Transverse colon (tissue), 4 donors: ENCODE results near the gene MYBPC1. TPM values are rescaled to one million over a fixed set of nuclear protein-coding genes. Genes with fewer than 3 reads are reported as not detected.
"Not testable (repeated sequence)": the region's sequence is repeated elsewhere in the genome, so short reads cannot be mapped to it uniquely, and the experiment has no call there.

Source experiments
- DNase-seq: peaks from one replicate; pipeline ENCODE4 v3.0.0-alpha.2; 2019
- H3K27ac ChIP-seq, 4 donors: fragments of 200-600 bp; sonication (generic); 2 replicates each; pipeline ENCODE4 v1.5.1; 2016 to 2018; ENCODE audit warnings: inconsistent platforms in 4 of 4
- H3K27me3 ChIP-seq: fragments of 200-600 bp; sonication (generic); 2 replicates; pipeline ENCODE4 v1.5.1; 2017; ENCODE audit warnings: inconsistent platforms
- H3K36me3 ChIP-seq, 4 donors: fragments of 200-600 bp; sonication (generic); 2 replicates each; pipeline ENCODE4 v1.5.1; 2017 to 2019; ENCODE audit warnings: inconsistent platforms in 4 of 4
- H3K4me1 ChIP-seq, 4 donors: fragments of 200-600 bp; sonication (generic); 2 replicates each; pipeline ENCODE4 v1.5.1; 2017 to 2020; ENCODE audit warnings: inconsistent platforms in 4 of 4
- H3K4me3 ChIP-seq, 4 donors: fragments of 200-600 bp; sonication (generic); 1 replicate in 1 of 4; 2 replicates in 3 of 4; pipeline versions ENCODE4 v1.5.1 to v1.6.1; 2017 to 2019; ENCODE audit warnings: inconsistent platforms in 4 of 4
- H3K9me3 ChIP-seq, 2 donors: fragments of 200-600 bp; sonication (generic); 2 replicates each; pipeline ENCODE4 v1.5.1; 2017 to 2019; ENCODE audit warnings: inconsistent platforms in 2 of 2
- EP300 ChIP-seq: sonication (generic); formaldehyde crosslinking; IDR thresholded peaks from one replicate; pipeline ENCODE4 v1.6.1; 2017; ENCODE audit warnings: antibody characterized with exemption, low read depth
- POLR2A ChIP-seq: fragments of 450-650 bp; IDR thresholded peaks from one replicate; pipeline ENCODE4 v1.6.1; 2016; ENCODE audit warnings: antibody characterized with exemption, mild to moderate bottlenecking, moderate library complexity
- POLR2AphosphoS5 ChIP-seq, 3 donors: sonication (generic); formaldehyde crosslinking; IDR thresholded peaks; one replicate each; pipeline ENCODE4 v1.6.1; 2016; ENCODE audit warnings: antibody characterized with exemption in 3 of 3
- WGBS, 2 donors: methylation state at CpG; one replicate each; pipeline ENCODE4 v1.1.5; 2018; ENCODE audit warnings: low coverage in 1 of 2; 5-methylcytosine and 5-hydroxymethylcytosine counted together
- in situ Hi-C, 4 donors: fragments of 200-750 bp; cut with MboI; loops; one replicate each; pipeline versions ENCODE4 v1.15.0 to v1.15.1; 2017; ENCODE audit warnings: low sequenced_read_pairs in 3 of 4, low pct_ligation_motif_present in 1 of 4, low pct_unique_long_range_greater_than_20kb in 1 of 4
- intact Hi-C: fragments of 100-400 bp; cut with DNase I; formaldehyde crosslinking; loops from one replicate; pipeline ENCODE4 v1.15.1; 2023; ENCODE audit warnings: low total_unique reads
- small RNA-seq, 4 donors: library from RNA; depleted of rRNA; stranded (forward); fragments of <200 nt; gene quantifications; one replicate each; pipeline ENCODE3, GENCODE V24; 2016
- total RNA-seq, 4 donors: library from RNA; depleted of rRNA; stranded (reverse); fragments of >200 nt; gene quantifications; one replicate each; pipeline ENCODE4 v1.1.0, GENCODE V29; 2016
- TF ChIP-seq, protein P1 (sequence below), 5 experiments: fragments of 200-600 bp in 3 of 5; fragments of 450-650 bp in 2 of 5; sonication (generic) in 3 of 5; IDR thresholded peaks; 1 replicate in 2 of 5; 2 replicates in 3 of 5; pipeline ENCODE4 v1.5.1; 2016 to 2017; ENCODE audit warnings: antibody characterized with exemption in 5 of 5, inconsistent platforms in 3 of 5, mild to moderate bottlenecking in 2 of 5, moderate library complexity in 1 of 5

Gene MYBPC1
- total RNA-seq, 4 donors from 2014 or later = 151 to 247 (median 182) TPM; not detected in 1

GRCh38 chr12:101729842-101730241, 135.1 kb downstream of the MYBPC1 start:
- DNase-seq = no peak
- in situ Hi-C loops = no loop called here
- no peaks in the 10 kb centered on the region for H3K4me1 ChIP-seq
- intact Hi-C loops = no loop called here
- TF ChIP-seq EP300 (no peak), POLR2AphosphoS5 (IDR thresholded peaks at IDR 0.05) (no peak), POLR2A (no peak)
- TF ChIP-seq, protein P1, sequence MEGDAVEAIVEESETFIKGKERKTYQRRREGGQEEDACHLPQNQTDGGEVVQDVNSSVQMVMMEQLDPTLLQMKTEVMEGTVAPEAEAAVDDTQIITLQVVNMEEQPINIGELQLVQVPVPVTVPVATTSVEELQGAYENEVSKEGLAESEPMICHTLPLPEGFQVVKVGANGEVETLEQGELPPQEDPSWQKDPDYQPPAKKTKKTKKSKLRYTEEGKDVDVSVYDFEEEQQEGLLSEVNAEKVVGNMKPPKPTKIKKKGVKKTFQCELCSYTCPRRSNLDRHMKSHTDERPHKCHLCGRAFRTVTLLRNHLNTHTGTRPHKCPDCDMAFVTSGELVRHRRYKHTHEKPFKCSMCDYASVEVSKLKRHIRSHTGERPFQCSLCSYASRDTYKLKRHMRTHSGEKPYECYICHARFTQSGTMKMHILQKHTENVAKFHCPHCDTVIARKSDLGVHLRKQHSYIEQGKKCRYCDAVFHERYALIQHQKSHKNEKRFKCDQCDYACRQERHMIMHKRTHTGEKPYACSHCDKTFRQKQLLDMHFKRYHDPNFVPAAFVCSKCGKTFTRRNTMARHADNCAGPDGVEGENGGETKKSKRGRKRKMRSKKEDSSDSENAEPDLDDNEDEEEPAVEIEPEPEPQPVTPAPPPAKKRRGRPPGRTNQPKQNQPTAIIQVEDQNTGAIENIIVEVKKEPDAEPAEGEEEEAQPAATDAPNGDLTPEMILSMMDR (IDR thresholded peaks at IDR 0.05) = no peak
- H3K27ac ChIP-seq = no peak overlapping the region
- no peaks in the 10 kb centered on the region for H3K27me3 ChIP-seq
- no peaks in the 10 kb centered on the region for H3K9me3 ChIP-seq
- H3K4me3 ChIP-seq = no peak overlapping the region
- peaks cover 0 to 47% (median 12%) of the 10 kb centered on the region in 4 donors for H3K36me3 ChIP-seq

DNA sequence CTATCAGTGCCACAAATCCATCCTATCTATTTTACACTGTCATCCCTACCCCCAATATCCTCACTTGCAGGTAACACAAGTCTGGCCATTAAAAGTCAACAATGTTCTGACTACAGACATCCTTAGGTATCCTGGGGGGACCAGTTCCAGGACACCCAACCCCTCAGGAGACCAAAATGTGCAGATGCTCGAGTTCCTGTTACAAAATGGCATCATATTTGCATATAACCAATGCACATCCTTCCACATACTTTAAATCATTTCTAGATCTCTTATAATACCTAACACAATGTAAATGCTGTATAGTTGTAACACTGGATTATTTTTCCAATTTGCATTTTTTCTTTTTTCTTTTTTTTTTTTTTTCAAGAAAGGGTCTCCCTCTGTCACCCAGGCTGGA, 137.5 kb downstream of the MYBPC1 start:
- H3K27ac ChIP-seq = no peak overlapping the region
- intact Hi-C loops = no loop called here
- TF ChIP-seq POLR2AphosphoS5 (IDR thresholded peaks at IDR 0.05) (no peak), EP300 (no peak), POLR2A (no peak)
- TF ChIP-seq, protein P1 (IDR thresholded peaks at IDR 0.05) = no peak
- peaks cover 0 to 39% (median 12%) of the 10 kb centered on the region in 4 donors for H3K36me3 ChIP-seq
- in situ Hi-C loops = no loop called here
- no peak overlapping the region for H3K4me3 ChIP-seq
- no peaks in the 10 kb centered on the region for H3K9me3 ChIP-seq
- WGBS, 2 donors = 74 to 100% methylated on average over 1 of the region's 1 CpG
- no peaks in the 10 kb centered on the region for H3K4me1 ChIP-seq
- DNase-seq = no peak
- H3K27me3 ChIP-seq = no peaks in the 10 kb centered on the region

GRCh38 chr12:101733166-101733565, 138.4 kb downstream of the MYBPC1 start:
- H3K9me3 ChIP-seq = no peaks in the 10 kb centered on the region
- 54 to 69% methylated on average over 2 of the region's 2 CpGs for WGBS, 2 donors
- intact Hi-C loops (no loop called here), in situ Hi-C loops (no loop called here)
- no peaks in the 10 kb centered on the region for H3K4me1 ChIP-seq
- no peak overlapping the region for H3K4me3 ChIP-seq
- H3K36me3 ChIP-seq = peaks cover 0 to 39% (median 12%) of the 10 kb centered on the region in 4 donors
- H3K27ac ChIP-seq = no peak overlapping the region
- DNase-seq = no peak
- no peaks in the 10 kb centered on the region for H3K27me3 ChIP-seq
- TF ChIP-seq EP300 (no peak), POLR2A (no peak), POLR2AphosphoS5 (IDR thresholded peaks at IDR 0.05) (no peak)
- TF ChIP-seq, protein P1 (IDR thresholded peaks at IDR 0.05) = no peak

GRCh38 chr12:101734482-101734881, 139.7 kb downstream of the MYBPC1 start:
- WGBS, 2 donors = 96 to 97% methylated on average over 4 to 5 of the region's 5 CpGs
- H3K27me3 ChIP-seq, H3K9me3 ChIP-seq, in situ Hi-C loops, H3K4me3 ChIP-seq, intact Hi-C loops, DNase-seq, H3K27ac ChIP-seq, H3K4me1 ChIP-seq: not testable (repeated sequence)
- peaks cover 0 to 46% (median 16%) of the 10 kb centered on the region in 4 donors for H3K36me3 ChIP-seq

Small RNA genes lying within 50 kb of the gene (small RNA-seq; reads per million reads assigned to genes)
- 0 reads per million in 4 donors for gene RNY1P16

Other genes starting within 250 kb of the MYBPC1 start
- 10 to 100 TPM in 3 of 4 donors, 1 to 10 TPM in 1; 5.6 to 76.1 (median 42.1) TPM for gene ARL1, start 187.2 kb upstream of the MYBPC1 start, total RNA-seq
- not detected for gene SPIC, start 119.6 kb upstream of the MYBPC1 start, total RNA-seq
- gene CHPT1, start 102.7 kb downstream of the MYBPC1 start, total RNA-seq = 100 to 1,000 TPM; 114 to 215 (median 138) TPM
- gene SYCP3, start 144.5 kb downstream of the MYBPC1 start, total RNA-seq = under 1 TPM in 1 of 4 donors, not detected in 3; 0.16 TPM
- 10 to 100 TPM; 24.1 to 83.0 (median 64.5) TPM for gene GNPTAB, start 236.0 kb downstream of the MYBPC1 start, total RNA-seq